ENCODE data around the gene UBL4A. TPM values are rescaled to one million over a fixed set of nuclear protein-coding genes. Genes with fewer than 3 reads are reported as not detected.

The UBL4A gene
- total and polyA plus RNA-seq, 2 of the 13 experiments (the other 11 are each of a cell fraction or from before 2014, with no cell fraction given), result 16.8 to 25.5 TPM

DNA sequence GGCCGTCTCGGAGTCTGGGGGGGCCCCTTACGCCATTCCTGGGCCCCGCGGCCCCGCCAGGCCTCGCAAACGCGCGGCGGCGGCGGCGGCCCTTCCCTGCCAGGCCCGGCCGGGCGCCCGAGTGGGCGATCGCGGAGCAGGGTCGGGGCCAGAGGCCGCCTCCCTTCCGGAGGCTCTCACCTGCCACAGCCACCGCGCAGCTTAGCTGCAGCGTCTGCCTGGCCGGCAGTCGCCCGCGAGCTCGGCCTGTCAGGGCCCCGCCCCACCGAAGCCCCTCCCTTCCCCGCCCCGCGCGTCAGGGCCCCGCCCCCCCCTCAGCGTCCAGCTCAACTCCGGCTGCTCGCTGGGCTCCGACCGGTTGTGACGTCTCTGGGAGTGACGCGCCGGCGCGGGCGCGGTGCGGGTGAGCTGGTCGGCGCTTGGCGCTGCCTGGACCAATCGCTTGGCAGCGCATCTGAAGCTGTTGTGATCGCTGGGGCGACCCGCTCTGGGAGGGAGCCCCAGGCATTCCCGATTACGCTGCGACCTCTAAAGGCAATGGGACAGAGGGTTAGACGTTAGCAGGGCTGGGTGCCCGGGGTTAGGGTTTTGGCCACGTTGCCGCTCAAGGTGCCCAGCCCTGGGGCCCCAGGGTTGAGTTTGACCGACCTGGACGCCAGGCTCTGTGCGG, 4.1 kb upstream of the UBL4A start, which contains the start of gene SLC10A3:
SLC10A3 (minus strand) TSS at position 216 of the 670 bp plus-strand sequence. CDS start 1,689 bp downstream, outside the sequence.
- FAIRE-seq, result peak; percentile 87
- H3K4me2 ChIP-seq (ENCODE audit: low read depth, low read length), result peak within 1 kb of the TSS; percentile 76
- BruUV-seq (replicated peaks), result no TSS peak
- no peaks in the 10 kb centered on the region for H4K20me1 ChIP-seq (ENCODE audit: insufficient read depth, low read length)
- peak within 1 kb of the TSS; percentile 68 to 78 (median 72) for H3K4me3 ChIP-seq (replicated peaks in 1 of 3; ENCODE audit: insufficient read depth in 1 of 3, low read depth in 2 of 3, low read length in 3 of 3)
- H3K79me2 ChIP-seq (ENCODE audit: insufficient read depth, low read length), result no peaks in the 10 kb centered on the region
- ChIA-PET CTCF (ENCODE audit: low intra/inter-chr PET ratio, low total read pairs) (no interaction called here), POLR2A (interaction anchor here (0.6 to 3.0 kb wide), 25 partner anchors 8 to 121 kb away, joined by 3 to 31 read pairs (median 4); partner anchors contain the start of genes DNASE1L1, EMD, FAM3A and IKBKG)
- DNase-seq (ENCODE audit: low spot score), result peak; percentile 87
- H3K9ac ChIP-seq (ENCODE audit: insufficient read depth, low read depth, low read length), result peak within 1 kb of the TSS; percentile 77
- no CpG with 5 or more reads among the region's 71 CpGs for WGBS (ENCODE audit: low lambda C conversion rate)
- H3K36me3 ChIP-seq (replicated peaks in 1 of 2; ENCODE audit: control insufficient read depth in 1 of 2, insufficient read depth in 2 of 2, low read length in 2 of 2), result no peaks in the 10 kb centered on the region
- in situ Hi-C loops (cut with HindIII; ENCODE audit: extremely low pct_ligation_motif_present, low pct_unique_long_range_greater_than_20kb) (no loop called here), intact Hi-C loops (cut with micrococcal nuclease; ENCODE audit: unreplicated experiment) (no loop called here)
- H3K4me1 ChIP-seq (ENCODE audit: insufficient read depth, low read length), result peaks cover 12% of the 10 kb centered on the region
- peak; percentile 92 for ATAC-seq
- H3K27ac ChIP-seq (ENCODE audit: extremely low read length, insufficient read depth, low read length), result peak within 1 kb of the TSS; percentile 73
- H3K27me3 ChIP-seq (ENCODE audit: control insufficient read depth in 1 of 2, insufficient read depth in 2 of 2, low read length in 2 of 2), result no peaks in the 10 kb centered on the region
- no peak within 1 kb of the TSS for H2AFZ ChIP-seq (ENCODE audit: low read length)
- no peaks in the 10 kb centered on the region for H3K9me3 ChIP-seq (ENCODE audit: low read length)
- TF ChIP-seq, protein P1, sequence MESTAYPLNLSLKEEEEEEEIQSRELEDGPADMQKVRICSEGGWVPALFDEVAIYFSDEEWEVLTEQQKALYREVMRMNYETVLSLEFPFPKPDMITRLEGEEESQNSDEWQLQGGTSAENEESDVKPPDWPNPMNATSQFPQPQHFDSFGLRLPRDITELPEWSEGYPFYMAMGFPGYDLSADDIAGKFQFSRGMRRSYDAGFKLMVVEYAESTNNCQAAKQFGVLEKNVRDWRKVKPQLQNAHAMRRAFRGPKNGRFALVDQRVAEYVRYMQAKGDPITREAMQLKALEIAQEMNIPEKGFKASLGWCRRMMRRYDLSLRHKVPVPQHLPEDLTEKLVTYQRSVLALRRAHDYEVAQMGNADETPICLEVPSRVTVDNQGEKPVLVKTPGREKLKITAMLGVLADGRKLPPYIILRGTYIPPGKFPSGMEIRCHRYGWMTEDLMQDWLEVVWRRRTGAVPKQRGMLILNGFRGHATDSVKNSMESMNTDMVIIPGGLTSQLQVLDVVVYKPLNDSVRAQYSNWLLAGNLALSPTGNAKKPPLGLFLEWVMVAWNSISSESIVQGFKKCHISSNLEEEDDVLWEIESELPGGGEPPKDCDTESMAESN (CRISPR knock-in tag; conservative IDR thresholded peaks at IDR 0.05), result peak; percentile 21; the same call in 1 of the 2 replicates
- TF ChIP-seq, protein P2, sequence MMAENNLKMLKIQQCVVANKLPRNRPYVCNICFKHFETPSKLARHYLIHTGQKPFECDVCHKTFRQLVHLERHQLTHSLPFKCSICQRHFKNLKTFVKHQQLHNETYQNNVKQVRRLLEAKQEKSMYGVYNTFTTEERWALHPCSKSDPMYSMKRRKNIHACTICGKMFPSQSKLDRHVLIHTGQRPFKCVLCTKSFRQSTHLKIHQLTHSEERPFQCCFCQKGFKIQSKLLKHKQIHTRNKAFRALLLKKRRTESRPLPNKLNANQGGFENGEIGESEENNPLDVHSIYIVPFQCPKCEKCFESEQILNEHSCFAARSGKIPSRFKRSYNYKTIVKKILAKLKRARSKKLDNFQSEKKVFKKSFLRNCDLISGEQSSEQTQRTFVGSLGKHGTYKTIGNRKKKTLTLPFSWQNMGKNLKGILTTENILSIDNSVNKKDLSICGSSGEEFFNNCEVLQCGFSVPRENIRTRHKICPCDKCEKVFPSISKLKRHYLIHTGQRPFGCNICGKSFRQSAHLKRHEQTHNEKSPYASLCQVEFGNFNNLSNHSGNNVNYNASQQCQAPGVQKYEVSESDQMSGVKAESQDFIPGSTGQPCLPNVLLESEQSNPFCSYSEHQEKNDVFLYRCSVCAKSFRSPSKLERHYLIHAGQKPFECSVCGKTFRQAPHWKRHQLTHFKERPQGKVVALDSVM (CRISPR knock-in tag; IDR thresholded peaks at IDR 0.05), result peak; percentile 28; the same call in 1 of the 2 replicates
- TF ChIP-seq, protein P3, sequence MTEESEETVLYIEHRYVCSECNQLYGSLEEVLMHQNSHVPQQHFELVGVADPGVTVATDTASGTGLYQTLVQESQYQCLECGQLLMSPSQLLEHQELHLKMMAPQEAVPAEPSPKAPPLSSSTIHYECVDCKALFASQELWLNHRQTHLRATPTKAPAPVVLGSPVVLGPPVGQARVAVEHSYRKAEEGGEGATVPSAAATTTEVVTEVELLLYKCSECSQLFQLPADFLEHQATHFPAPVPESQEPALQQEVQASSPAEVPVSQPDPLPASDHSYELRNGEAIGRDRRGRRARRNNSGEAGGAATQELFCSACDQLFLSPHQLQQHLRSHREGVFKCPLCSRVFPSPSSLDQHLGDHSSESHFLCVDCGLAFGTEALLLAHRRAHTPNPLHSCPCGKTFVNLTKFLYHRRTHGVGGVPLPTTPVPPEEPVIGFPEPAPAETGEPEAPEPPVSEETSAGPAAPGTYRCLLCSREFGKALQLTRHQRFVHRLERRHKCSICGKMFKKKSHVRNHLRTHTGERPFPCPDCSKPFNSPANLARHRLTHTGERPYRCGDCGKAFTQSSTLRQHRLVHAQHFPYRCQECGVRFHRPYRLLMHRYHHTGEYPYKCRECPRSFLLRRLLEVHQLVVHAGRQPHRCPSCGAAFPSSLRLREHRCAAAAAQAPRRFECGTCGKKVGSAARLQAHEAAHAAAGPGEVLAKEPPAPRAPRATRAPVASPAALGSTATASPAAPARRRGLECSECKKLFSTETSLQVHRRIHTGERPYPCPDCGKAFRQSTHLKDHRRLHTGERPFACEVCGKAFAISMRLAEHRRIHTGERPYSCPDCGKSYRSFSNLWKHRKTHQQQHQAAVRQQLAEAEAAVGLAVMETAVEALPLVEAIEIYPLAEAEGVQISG (CRISPR knock-in tag; IDR thresholded peaks at IDR 0.05), result peak; percentile 48
- no peak for TF ChIP-seq MAZ (IDR thresholded peaks at IDR 0.05; ENCODE audit: borderline replicate concordance, low read depth, low read length)
- TF ChIP-seq MAZ (CRISPR knock-in tag; IDR thresholded peaks at IDR 0.05; ENCODE audit: low read depth), result peak; percentile 47
- peak; percentile 62 for TF ChIP-seq SAP130 (CRISPR knock-in tag; IDR thresholded peaks at IDR 0.05; ENCODE audit: low read depth)
- no peak for TF ChIP-seq ZNF207 (IDR thresholded peaks at IDR 0.05; ENCODE audit: borderline replicate concordance)
- peak; percentile 67 for TF ChIP-seq POLR2AphosphoS5 (IDR thresholded peaks at IDR 0.05; ENCODE audit: low read depth, low read length)
- no peak for TF ChIP-seq KDM2A (CRISPR knock-in tag; IDR thresholded peaks at IDR 0.05; ENCODE audit: borderline replicate concordance, low read depth)
- TF ChIP-seq ZFYVE20 (CRISPR knock-in tag; IDR thresholded peaks at IDR 0.05; ENCODE audit: borderline replicate concordance, low read depth), result no peak
- TF ChIP-seq MED13 (CRISPR knock-in tag; IDR thresholded peaks at IDR 0.05), result no peak
- TF ChIP-seq STAG1 (CRISPR knock-in tag; IDR thresholded peaks at IDR 0.05), result peak; percentile 33
